DOHH2 (cell line): ENCODE data around the gene C14orf180.

Experiments
- H3F3A ChIP-seq: fragments of 200-600 bp; sonication (generic), shearing (Covaris generic); 2 replicates; pipeline ENCODE4 v1.6.0; 2016; ENCODE audit warnings: antibody characterized with exemption, mild to moderate bottlenecking; ENCODE audit not compliant: control insufficient read depth, insufficient read depth
- H3K27ac ChIP-seq: fragments of 200-600 bp; sonication (generic); 2 replicates; pipeline ENCODE4 v1.5.1; 2014; ENCODE audit warnings: low read depth, mild to moderate bottlenecking, low read length, moderate library complexity
- H3K27me3 ChIP-seq: fragments of 200-600 bp; sonication (generic); 2 replicates; pipeline ENCODE4 v1.6.1; 2014; ENCODE audit warnings: mild to moderate bottlenecking, low read length, mixed read lengths; ENCODE audit not compliant: control insufficient read depth
- H3K36me3 ChIP-seq: fragments of 200-600 bp; sonication (generic); 2 replicates; pipeline ENCODE4 v1.6.1; 2014; ENCODE audit warnings: mild to moderate bottlenecking, low read length, moderate library complexity, mixed read lengths; ENCODE audit not compliant: control insufficient read depth
- H3K4me1 ChIP-seq: fragments of 200-600 bp; sonication (generic); 2 replicates; pipeline ENCODE4 v1.6.1; 2014; ENCODE audit warnings: mild to moderate bottlenecking, low read length, mixed read lengths; ENCODE audit not compliant: control insufficient read depth
- H3K4me2 ChIP-seq: fragments of 200-600 bp; sonication (generic); 2 replicates; pipeline ENCODE4 v1.6.0; 2014; ENCODE audit warnings: mild to moderate bottlenecking, low read length, moderate library complexity
- H3K4me3 ChIP-seq: fragments of 200-600 bp; sonication (generic); 2 replicates; pipeline ENCODE4 v1.5.1; 2014; ENCODE audit warnings: mild to moderate bottlenecking, low read length, mixed read lengths
- H3K79me2 ChIP-seq: fragments of 200-600 bp; sonication (generic); 2 replicates; pipeline ENCODE4 v1.6.1; 2014; ENCODE audit warnings: mild to moderate bottlenecking, low read length, mixed read lengths; ENCODE audit not compliant: control insufficient read depth
- H3K9me2 ChIP-seq: fragments of 200-600 bp; sonication (generic); replicated peaks from 2 replicates; pipeline ENCODE4 v1.6.1; 2014; ENCODE audit warnings: mild to moderate bottlenecking, low read length, mixed read lengths; ENCODE audit not compliant: control insufficient read depth
- H3K9me3 ChIP-seq: fragments of 200-600 bp; sonication (generic); 2 replicates; pipeline ENCODE4 v1.6.1; 2014; ENCODE audit warnings: antibody characterized with exemption, low read length, mixed read lengths; ENCODE audit not compliant: control insufficient read depth, insufficient read depth
- H4K20me1 ChIP-seq: fragments of 200-600 bp; sonication (generic); 2 replicates; pipeline ENCODE4 v1.6.0; 2014; ENCODE audit warnings: low read depth, mild to moderate bottlenecking, antibody characterized with exemption, low read length, moderate library complexity; ENCODE audit not compliant: control insufficient read depth, insufficient read depth
- EZH2phosphoT487 ChIP-seq: fragments of 200-600 bp; sonication (generic); IDR thresholded peaks from 2 replicates; pipeline ENCODE4 v1.6.1; 2017; ENCODE audit warnings: borderline replicate concordance, mild to moderate bottlenecking, antibody characterized with exemption, low read length, moderate library complexity, mixed read lengths
- TF ChIP-seq, protein P1 (sequence below): fragments of 200-600 bp; sonication (generic); IDR thresholded peaks from one replicate; pipeline ENCODE4 v1.5.1; 2014; ENCODE audit warnings: antibody characterized with exemption, mild to moderate bottlenecking, low read depth, low read length; ENCODE audit not compliant: poor library complexity, severe bottlenecking

C14orf180 gene

DNA sequence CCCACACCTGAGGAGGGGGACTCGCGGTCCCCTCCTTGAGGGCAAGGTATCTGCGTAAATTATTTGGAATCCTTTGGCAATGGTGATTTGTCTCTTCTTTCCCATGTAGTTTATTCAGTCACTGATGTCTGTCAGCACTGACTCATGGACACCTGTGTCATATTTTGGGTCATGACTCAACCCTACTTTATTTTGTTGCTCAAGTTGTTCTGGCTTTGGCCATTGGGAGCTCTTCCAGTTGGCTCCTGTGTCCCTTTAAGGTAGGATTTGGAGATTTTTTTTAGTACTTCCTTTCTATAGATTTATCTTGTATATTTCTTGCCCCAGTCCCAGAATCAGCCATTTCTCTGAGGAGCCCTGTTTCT, 47.4 kb upstream of the C14orf180 start:
- TF ChIP-seq EZH2phosphoT487: no peak
- TF ChIP-seq, protein P1, sequence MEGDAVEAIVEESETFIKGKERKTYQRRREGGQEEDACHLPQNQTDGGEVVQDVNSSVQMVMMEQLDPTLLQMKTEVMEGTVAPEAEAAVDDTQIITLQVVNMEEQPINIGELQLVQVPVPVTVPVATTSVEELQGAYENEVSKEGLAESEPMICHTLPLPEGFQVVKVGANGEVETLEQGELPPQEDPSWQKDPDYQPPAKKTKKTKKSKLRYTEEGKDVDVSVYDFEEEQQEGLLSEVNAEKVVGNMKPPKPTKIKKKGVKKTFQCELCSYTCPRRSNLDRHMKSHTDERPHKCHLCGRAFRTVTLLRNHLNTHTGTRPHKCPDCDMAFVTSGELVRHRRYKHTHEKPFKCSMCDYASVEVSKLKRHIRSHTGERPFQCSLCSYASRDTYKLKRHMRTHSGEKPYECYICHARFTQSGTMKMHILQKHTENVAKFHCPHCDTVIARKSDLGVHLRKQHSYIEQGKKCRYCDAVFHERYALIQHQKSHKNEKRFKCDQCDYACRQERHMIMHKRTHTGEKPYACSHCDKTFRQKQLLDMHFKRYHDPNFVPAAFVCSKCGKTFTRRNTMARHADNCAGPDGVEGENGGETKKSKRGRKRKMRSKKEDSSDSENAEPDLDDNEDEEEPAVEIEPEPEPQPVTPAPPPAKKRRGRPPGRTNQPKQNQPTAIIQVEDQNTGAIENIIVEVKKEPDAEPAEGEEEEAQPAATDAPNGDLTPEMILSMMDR: no peak
- H4K20me1 ChIP-seq: no peaks in the 10 kb centered on the region
- no peak overlapping the region for H3K27ac ChIP-seq
- H3F3A ChIP-seq: no peaks in the 10 kb centered on the region
- no peak overlapping the region for H3K4me3 ChIP-seq
- no peaks in the 10 kb centered on the region for H3K9me3 ChIP-seq
- H3K4me1 ChIP-seq: no peaks in the 10 kb centered on the region
- no peaks in the 10 kb centered on the region for H3K36me3 ChIP-seq
- H3K4me2 ChIP-seq: no peak overlapping the region
- H3K27me3 ChIP-seq: no peaks in the 10 kb centered on the region; the same call in 1 of the 2 replicates
- H3K9me2 ChIP-seq: no peaks in the 10 kb centered on the region
- no peaks in the 10 kb centered on the region for H3K79me2 ChIP-seq

DNA sequence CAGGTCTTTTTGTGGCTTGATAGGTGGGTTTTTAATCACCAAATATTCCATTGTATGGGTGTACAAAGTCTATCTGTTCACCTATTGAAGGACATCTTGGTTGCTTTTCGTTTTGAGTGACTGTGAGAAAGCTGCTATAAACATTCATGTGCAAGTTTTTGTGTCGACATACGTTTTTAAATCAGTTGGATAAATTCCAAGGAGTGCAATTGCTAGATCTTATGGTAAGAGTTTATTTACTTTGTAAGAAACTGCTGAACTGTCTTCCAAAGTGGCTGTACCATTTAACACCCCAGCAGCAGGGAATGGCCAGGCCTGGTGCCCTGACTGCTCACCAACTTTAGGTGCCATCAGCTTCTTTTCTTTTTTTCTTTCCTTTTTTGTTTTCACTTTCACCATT, 45.5 kb upstream of the C14orf180 start:
- no peaks in the 10 kb centered on the region for H3K9me3 ChIP-seq
- no peaks in the 10 kb centered on the region for H3K4me1 ChIP-seq
- H4K20me1 ChIP-seq: no peaks in the 10 kb centered on the region
- no peak overlapping the region for H3K27ac ChIP-seq
- no peak overlapping the region for H3K4me2 ChIP-seq
- no peaks in the 10 kb centered on the region for H3K9me2 ChIP-seq
- no peaks in the 10 kb centered on the region; the same call in 1 of the 2 replicates for H3K27me3 ChIP-seq
- TF ChIP-seq, protein P1: no peak
- no peak for TF ChIP-seq EZH2phosphoT487
- no peaks in the 10 kb centered on the region for H3K79me2 ChIP-seq
- H3K4me3 ChIP-seq: no peak overlapping the region
- H3K36me3 ChIP-seq: no peaks in the 10 kb centered on the region
- no peaks in the 10 kb centered on the region for H3F3A ChIP-seq

GRCh38 chr14:104536942-104537612, 42.5 kb upstream of the C14orf180 start:
- Histone ChIP-seq H3K4me3 (no peak overlapping the region), H3F3A (no peaks in the 10 kb centered on the region), H3K9me2 (no peaks in the 10 kb centered on the region), H3K27me3 (peaks cover 12% of the 10 kb centered on the region), H3K4me1 (no peaks in the 10 kb centered on the region), H4K20me1 (no peaks in the 10 kb centered on the region), H3K4me2 (no peak overlapping the region), H3K9me3 (no peaks in the 10 kb centered on the region), H3K27ac (no peak overlapping the region), H3K79me2 (no peaks in the 10 kb centered on the region), H3K36me3 (no peaks in the 10 kb centered on the region)
- TF ChIP-seq, protein P1: no peak
- no peak for TF ChIP-seq EZH2phosphoT487
